ENCODE measurements around the gene ZNF732. TPM values are rescaled to one million over a fixed set of nuclear protein-coding genes. Genes with fewer than 3 reads are reported as not detected.

Gene ZNF732
- total and polyA plus RNA-seq, 2 experiments from 2014 or later: not detected

DNA sequence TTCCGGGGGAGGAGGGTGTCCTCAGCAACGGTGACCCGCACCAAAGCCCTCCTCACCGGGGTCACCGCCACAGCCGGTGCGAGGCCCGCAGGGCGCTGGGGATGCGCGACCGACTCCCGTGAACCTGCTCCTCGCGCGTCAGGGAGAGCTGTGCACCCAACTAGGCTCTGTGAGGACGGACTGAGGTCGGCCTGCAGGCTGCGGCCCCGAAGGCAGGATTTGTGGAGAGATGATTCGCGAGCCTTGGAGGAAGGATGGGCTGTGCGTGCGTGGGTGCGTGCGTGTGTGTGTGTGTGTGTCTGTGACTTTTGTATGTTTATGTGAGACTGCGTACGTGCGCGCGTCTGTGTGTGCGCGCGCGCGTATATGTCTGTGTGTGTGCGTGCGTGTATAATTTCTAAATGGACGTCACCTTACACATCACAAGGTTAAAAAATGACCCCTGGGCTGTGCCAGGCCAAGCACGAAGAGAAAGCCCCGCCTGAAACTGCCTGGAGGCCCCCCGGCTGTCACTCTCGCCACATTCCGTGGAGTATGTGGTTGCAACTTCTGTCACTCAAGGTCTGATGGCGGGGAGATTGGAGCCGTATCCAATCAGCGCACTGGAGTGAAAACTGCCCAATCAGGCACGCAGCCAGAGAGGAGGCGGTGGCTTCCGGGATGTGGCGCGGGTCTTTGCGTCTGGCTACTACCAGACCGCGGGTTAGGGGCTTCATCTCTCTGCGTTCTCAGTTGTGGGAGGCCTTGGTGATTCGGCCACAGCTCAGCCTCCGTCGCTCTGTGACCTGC lies 32.1 kb upstream of the ZNF732 start, which contains the start of gene ZNF141:
Gene ZNF141, plus strand, starts transcription at position 672 of the 789 bp plus-strand sequence. CDS start 170 bp downstream, outside the sequence.
- Histone ChIP-seq H3K27me3 (no peaks in the 10 kb centered on the region), H4K20me1 (ENCODE audit: insufficient read depth, poor library complexity, severe bottlenecking) (no peaks in the 10 kb centered on the region), H3K27ac (peak within 1 kb of the TSS; percentile 95), H3K4me2 (peak within 1 kb of the TSS; percentile 93), H3K79me2 (peaks cover 43% of the 10 kb centered on the region), H2AFZ (peak within 1 kb of the TSS; percentile 74), H3K9me2 (replicated peaks; ENCODE audit: insufficient read depth) (no peaks in the 10 kb centered on the region), H3K4me1 (ENCODE audit: insufficient read depth) (peaks cover 5% of the 10 kb centered on the region), H3K4me3 (peak within 1 kb of the TSS; percentile 53), H3K36me3 (replicated peaks; ENCODE audit: insufficient read depth, low read depth) (no peaks in the 10 kb centered on the region), H3K9me3 (ENCODE audit: low read depth) (peaks cover 21% of the 10 kb centered on the region)
- peak; percentile 97 for DNase-seq (ENCODE audit: low spot score)
- WGBS (ENCODE audit: low lambda C conversion rate, missing lambda C conversion rate): under 1% methylated on average over 58 of the region's 59 CpGs
- TF ChIP-seq, protein P1, sequence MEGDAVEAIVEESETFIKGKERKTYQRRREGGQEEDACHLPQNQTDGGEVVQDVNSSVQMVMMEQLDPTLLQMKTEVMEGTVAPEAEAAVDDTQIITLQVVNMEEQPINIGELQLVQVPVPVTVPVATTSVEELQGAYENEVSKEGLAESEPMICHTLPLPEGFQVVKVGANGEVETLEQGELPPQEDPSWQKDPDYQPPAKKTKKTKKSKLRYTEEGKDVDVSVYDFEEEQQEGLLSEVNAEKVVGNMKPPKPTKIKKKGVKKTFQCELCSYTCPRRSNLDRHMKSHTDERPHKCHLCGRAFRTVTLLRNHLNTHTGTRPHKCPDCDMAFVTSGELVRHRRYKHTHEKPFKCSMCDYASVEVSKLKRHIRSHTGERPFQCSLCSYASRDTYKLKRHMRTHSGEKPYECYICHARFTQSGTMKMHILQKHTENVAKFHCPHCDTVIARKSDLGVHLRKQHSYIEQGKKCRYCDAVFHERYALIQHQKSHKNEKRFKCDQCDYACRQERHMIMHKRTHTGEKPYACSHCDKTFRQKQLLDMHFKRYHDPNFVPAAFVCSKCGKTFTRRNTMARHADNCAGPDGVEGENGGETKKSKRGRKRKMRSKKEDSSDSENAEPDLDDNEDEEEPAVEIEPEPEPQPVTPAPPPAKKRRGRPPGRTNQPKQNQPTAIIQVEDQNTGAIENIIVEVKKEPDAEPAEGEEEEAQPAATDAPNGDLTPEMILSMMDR (IDR thresholded peaks at IDR 0.05; ENCODE audit: poor library complexity): no peak
- TF ChIP-seq EZH2phosphoT487 (IDR thresholded peaks at IDR 0.05; ENCODE audit: low read depth, severe bottlenecking, unreplicated experiment) (no peak), EZH2 (IDR thresholded peaks at IDR 0.05; ENCODE audit: borderline replicate concordance) (no peak)

DNA sequence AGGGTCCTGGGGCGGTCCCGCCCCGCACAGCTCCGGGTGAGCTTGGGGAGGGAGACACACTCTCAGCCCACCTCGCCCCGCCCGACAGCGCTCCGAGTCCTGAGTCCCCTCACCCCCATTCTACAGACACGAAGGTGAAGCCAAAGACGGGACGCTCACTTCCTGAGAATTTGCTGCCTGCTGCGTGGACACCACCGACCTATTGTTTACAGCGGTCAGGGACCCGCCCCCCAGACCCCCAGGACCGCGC lies 31.5 kb upstream of the ZNF732 start:
- no peaks in the 10 kb centered on the region for H4K20me1 ChIP-seq (ENCODE audit: insufficient read depth, poor library complexity, severe bottlenecking)
- peak overlapping the region; percentile 95 for H3K27ac ChIP-seq
- no peaks in the 10 kb centered on the region for H3K27me3 ChIP-seq
- H3K4me1 ChIP-seq (ENCODE audit: insufficient read depth): peaks cover 5% of the 10 kb centered on the region
- peak; percentile 34 for DNase-seq (ENCODE audit: low spot score)
- no peaks in the 10 kb centered on the region for H3K9me2 ChIP-seq (replicated peaks; ENCODE audit: insufficient read depth)
- peak overlapping the region; percentile 53 for H3K4me3 ChIP-seq
- peaks cover 16% of the 10 kb centered on the region for H3K9me3 ChIP-seq (ENCODE audit: low read depth)
- TF ChIP-seq, protein P1 (IDR thresholded peaks at IDR 0.05; ENCODE audit: poor library complexity): no peak
- TF ChIP-seq EZH2 (IDR thresholded peaks at IDR 0.05; ENCODE audit: borderline replicate concordance) (no peak), EZH2phosphoT487 (IDR thresholded peaks at IDR 0.05; ENCODE audit: low read depth, severe bottlenecking, unreplicated experiment) (no peak)
- H2AFZ ChIP-seq: peak overlapping the region; percentile 74
- peaks cover 38% of the 10 kb centered on the region for H3K79me2 ChIP-seq
- peak overlapping the region; percentile 79 for H3K4me2 ChIP-seq
- no peaks in the 10 kb centered on the region for H3K36me3 ChIP-seq (replicated peaks; ENCODE audit: insufficient read depth, low read depth)
- 3% methylated on average over 7 of the region's 18 CpGs for WGBS (ENCODE audit: low lambda C conversion rate, missing lambda C conversion rate)

DNA sequence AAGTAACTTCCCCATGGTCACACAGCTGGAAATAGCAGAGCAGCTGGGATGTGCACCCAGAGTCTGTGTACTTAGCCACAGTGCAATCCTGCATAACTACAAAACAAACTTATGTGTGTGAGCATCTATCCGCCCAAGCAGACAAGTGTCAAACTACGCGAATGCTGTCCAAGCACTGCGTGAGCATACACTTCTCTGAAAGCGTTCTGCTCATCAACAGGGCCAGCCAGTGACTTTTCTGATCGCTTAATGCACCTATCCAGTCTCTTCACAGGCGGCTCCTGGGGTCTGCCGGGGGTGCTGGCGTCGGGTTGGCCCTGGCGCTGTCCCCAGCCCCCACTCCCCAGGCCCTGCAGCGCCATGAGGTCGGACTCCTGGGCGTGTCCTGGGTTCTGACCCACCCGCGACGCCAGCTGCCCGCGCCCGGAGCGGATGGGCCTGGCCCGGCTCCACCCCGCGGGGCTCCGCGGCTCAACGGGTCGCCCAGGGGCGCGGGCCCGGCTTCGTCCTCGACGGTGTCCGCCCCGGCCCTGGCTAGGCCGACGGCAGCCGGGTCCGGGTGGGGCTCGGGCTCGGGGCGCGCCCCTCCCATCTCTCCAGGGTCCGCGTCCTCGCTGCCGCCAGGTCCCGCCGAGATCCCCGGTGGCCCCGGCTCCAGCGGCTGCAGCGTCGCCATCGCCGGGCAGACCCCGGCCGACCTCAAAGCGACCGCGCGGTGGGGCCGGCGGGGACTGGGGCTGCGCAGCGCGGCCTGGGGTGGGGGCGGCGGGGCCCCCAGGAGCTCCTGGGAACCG lies 31.0 kb upstream of the ZNF732 start:
- 10% methylated on average over 49 of the region's 71 CpGs for WGBS (ENCODE audit: low lambda C conversion rate, missing lambda C conversion rate)
- DNase-seq (ENCODE audit: low spot score): peak; percentile 38

More for the DNA sequence above, 31.0 kb upstream of the ZNF732 start:
- Histone ChIP-seq H3K4me3 (peak overlapping the region; percentile 53), H3K9me3 (ENCODE audit: low read depth) (peaks cover 14% of the 10 kb centered on the region), H3K4me2 (peak overlapping the region; percentile 79), H3K27me3 (no peaks in the 10 kb centered on the region), H2AFZ (peak overlapping the region; percentile 74), H3K4me1 (ENCODE audit: insufficient read depth) (peaks cover 5% of the 10 kb centered on the region), H3K79me2 (peaks cover 33% of the 10 kb centered on the region), H4K20me1 (ENCODE audit: insufficient read depth, poor library complexity, severe bottlenecking) (no peaks in the 10 kb centered on the region), H3K27ac (peak overlapping the region; percentile 95), H3K36me3 (replicated peaks; ENCODE audit: insufficient read depth, low read depth) (no peaks in the 10 kb centered on the region), H3K9me2 (replicated peaks; ENCODE audit: insufficient read depth) (no peaks in the 10 kb centered on the region)
- no peak for TF ChIP-seq EZH2 (IDR thresholded peaks at IDR 0.05; ENCODE audit: borderline replicate concordance)
- TF ChIP-seq, protein P1 (IDR thresholded peaks at IDR 0.05; ENCODE audit: poor library complexity): no peak
- no peak for TF ChIP-seq EZH2phosphoT487 (IDR thresholded peaks at IDR 0.05; ENCODE audit: low read depth, severe bottlenecking, unreplicated experiment)

Data from hepatocyte (in vitro differentiated cells).